OCI-LY3 (cell line): ENCODE data around the gene PFDN5.

ENCODE experiments used
- H2AFZ ChIP-seq: fragments of 200-600, 300-600 bp; shearing (Covaris generic); 2 replicates; pipeline ENCODE4 v1.6.0; 2014; ENCODE audit warnings: antibody characterized with exemption, low read depth, low read length
- H3K27ac ChIP-seq: fragments of 200-600, 300-600 bp; sonication (generic); 2 replicates; pipeline ENCODE4 v1.5.1; 2014; ENCODE audit warnings: mild to moderate bottlenecking, low read length, moderate library complexity, mixed read lengths
- H3K27me3 ChIP-seq: fragments of 200-600, 300-600 bp; sonication (generic); 2 replicates; pipeline ENCODE4 v1.6.1; 2014; ENCODE audit warnings: low read depth, low read length, mixed read lengths
- H3K36me3 ChIP-seq: fragments of 200-600, 300-600 bp; sonication (generic); replicated peaks from 2 replicates; pipeline ENCODE3; 2014; ENCODE audit warnings: low read depth, low read length, mixed read lengths
- H3K4me1 ChIP-seq: fragments of 300-600, 200-600 bp; sonication (generic); 2 replicates; pipeline ENCODE4 v1.6.1; 2014; ENCODE audit warnings: low read length, mixed read lengths
- H3K4me2 ChIP-seq: fragments of 200-600, 300-600 bp; sonication (generic); 2 replicates; pipeline ENCODE4 v1.6.1; 2014; ENCODE audit warnings: low read length, mixed read lengths
- H3K4me3 ChIP-seq: fragments of 300-600, 200-600 bp; sonication (generic); 2 replicates; pipeline ENCODE4 v1.5.1; 2014; ENCODE audit warnings: antibody characterized with exemption, mild to moderate bottlenecking, low read length, moderate library complexity
- H3K79me2 ChIP-seq: fragments of 300-600, 200-600 bp; shearing (Covaris generic); 2 replicates; pipeline ENCODE4 v1.6.1; 2014; ENCODE audit warnings: mild to moderate bottlenecking, low read length, mixed read lengths
- H3K9ac ChIP-seq: fragments of 300-600, 200-600 bp; shearing (Covaris generic); 2 replicates; pipeline ENCODE4 v1.6.0; 2014; ENCODE audit warnings: mild to moderate bottlenecking, low read length, moderate library complexity
- H3K9me3 ChIP-seq: fragments of 200-600, 300-600 bp; shearing (Covaris generic); 2 replicates; pipeline ENCODE4 v1.6.1; 2014; ENCODE audit warnings: low read length, mixed read lengths; ENCODE audit not compliant: insufficient read depth
- H4K20me1 ChIP-seq: fragments of 200-600, 300-600 bp; sonication (generic); 2 replicates; pipeline ENCODE4 v1.6.1; 2016; ENCODE audit warnings: low read length, mixed read lengths; ENCODE audit not compliant: insufficient read depth
- EZH2phosphoT487 ChIP-seq: fragments of 200-600 bp; shearing (Covaris generic); IDR thresholded peaks from 2 replicates; pipeline ENCODE4 v1.6.1; 2018; ENCODE audit warnings: antibody characterized with exemption, mixed run types, low read depth
- TF ChIP-seq, protein P1 (sequence below): fragments of 200-600, 300-600 bp; sonication (generic); IDR thresholded peaks from 2 replicates; pipeline ENCODE4 v1.5.1; 2014; ENCODE audit warnings: antibody characterized with exemption, low read length, low read depth

The PFDN5 gene

DNA sequence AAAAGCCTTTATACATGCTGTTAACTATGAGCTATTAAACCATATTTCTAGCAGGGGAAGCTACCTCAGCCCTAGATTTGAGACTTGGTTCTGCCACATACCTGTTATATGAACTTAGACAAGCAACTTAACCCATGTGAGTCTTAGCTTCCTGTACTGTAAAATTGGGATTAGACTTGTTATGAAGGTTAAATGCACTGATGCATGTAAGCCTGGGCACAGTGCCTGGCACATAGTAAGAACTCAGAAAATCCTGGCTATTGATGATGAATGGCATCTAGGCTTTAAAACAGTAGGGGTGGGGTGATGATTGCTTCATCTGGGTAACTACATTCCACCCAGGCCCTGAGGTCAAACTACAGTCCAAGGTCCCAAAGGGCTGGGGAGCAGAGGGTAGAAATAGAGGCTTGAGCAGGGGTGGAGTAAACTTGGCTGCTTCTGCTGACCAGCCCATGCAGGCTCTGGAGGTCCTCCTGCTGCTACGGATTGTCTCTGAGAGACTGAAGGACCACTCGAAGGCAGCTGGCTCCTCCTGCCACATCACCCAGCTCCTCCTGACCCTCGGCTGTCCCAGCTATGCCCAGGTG lies 16.0 kb upstream of the PFDN5 start:
- Histone ChIP-seq H3K27me3 (no peaks in the 10 kb centered on the region), H3K36me3 (peaks cover 58% of the 10 kb centered on the region), H3K4me1 (no peaks in the 10 kb centered on the region), H4K20me1 (no peaks in the 10 kb centered on the region), H3K9me3 (no peaks in the 10 kb centered on the region), H2AFZ (no peak overlapping the region), H3K9ac (no peak overlapping the region), H3K79me2 (no peaks in the 10 kb centered on the region), H3K27ac (no peak overlapping the region), H3K4me2 (no peak overlapping the region), H3K4me3 (no peak overlapping the region)
- TF ChIP-seq EZH2phosphoT487: no peak

GRCh38 chr12:53279888-53280498 lies 15.3 kb upstream of the PFDN5 start:
- TF ChIP-seq EZH2phosphoT487: no peak
- Histone ChIP-seq H3K4me1 (no peaks in the 10 kb centered on the region), H3K36me3 (peaks cover 56% of the 10 kb centered on the region), H3K9ac (no peak overlapping the region), H4K20me1 (no peaks in the 10 kb centered on the region), H3K79me2 (no peaks in the 10 kb centered on the region), H3K9me3 (no peaks in the 10 kb centered on the region), H3K4me2 (no peak overlapping the region), H3K4me3 (no peak overlapping the region), H3K27me3 (no peaks in the 10 kb centered on the region), H2AFZ (no peak overlapping the region), H3K27ac (no peak overlapping the region)

DNA sequence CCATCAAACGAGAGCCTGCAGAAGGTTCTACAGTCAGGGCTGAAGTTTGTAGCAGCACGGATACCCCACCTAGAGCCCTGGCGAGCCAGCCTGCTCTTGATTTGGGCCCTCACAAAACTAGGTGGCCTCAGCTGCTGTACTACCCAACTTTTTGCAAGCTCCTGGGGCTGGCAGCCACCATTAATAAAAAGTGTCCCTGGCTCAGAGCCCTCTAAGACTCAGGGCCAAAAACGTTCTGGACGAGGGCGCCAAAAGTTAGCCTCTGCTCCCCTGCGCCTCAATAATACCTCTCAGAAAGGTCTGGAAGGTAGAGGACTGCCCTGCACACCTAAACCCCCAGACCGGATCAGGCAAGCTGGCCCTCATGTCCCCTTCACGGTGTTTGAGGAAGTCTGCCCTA lies 8.9 kb upstream of the PFDN5 start:
- no peaks in the 10 kb centered on the region for H3K27me3 ChIP-seq
- H3K9me3 ChIP-seq: no peaks in the 10 kb centered on the region
- H3K9ac ChIP-seq: no peak overlapping the region
- no peak overlapping the region for H2AFZ ChIP-seq
- TF ChIP-seq, protein P1, sequence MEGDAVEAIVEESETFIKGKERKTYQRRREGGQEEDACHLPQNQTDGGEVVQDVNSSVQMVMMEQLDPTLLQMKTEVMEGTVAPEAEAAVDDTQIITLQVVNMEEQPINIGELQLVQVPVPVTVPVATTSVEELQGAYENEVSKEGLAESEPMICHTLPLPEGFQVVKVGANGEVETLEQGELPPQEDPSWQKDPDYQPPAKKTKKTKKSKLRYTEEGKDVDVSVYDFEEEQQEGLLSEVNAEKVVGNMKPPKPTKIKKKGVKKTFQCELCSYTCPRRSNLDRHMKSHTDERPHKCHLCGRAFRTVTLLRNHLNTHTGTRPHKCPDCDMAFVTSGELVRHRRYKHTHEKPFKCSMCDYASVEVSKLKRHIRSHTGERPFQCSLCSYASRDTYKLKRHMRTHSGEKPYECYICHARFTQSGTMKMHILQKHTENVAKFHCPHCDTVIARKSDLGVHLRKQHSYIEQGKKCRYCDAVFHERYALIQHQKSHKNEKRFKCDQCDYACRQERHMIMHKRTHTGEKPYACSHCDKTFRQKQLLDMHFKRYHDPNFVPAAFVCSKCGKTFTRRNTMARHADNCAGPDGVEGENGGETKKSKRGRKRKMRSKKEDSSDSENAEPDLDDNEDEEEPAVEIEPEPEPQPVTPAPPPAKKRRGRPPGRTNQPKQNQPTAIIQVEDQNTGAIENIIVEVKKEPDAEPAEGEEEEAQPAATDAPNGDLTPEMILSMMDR: no peak
- TF ChIP-seq EZH2phosphoT487: no peak
- H3K27ac ChIP-seq: no peak overlapping the region
- H3K4me2 ChIP-seq: no peak overlapping the region
- peaks cover 61% of the 10 kb centered on the region for H3K36me3 ChIP-seq
- H4K20me1 ChIP-seq: no peaks in the 10 kb centered on the region
- no peak overlapping the region for H3K4me3 ChIP-seq
- no peaks in the 10 kb centered on the region for H3K4me1 ChIP-seq
- H3K79me2 ChIP-seq: no peaks in the 10 kb centered on the region

GRCh38 chr12:53287741-53288216 lies 7.6 kb upstream of the PFDN5 start:
- H3K27me3 ChIP-seq: no peaks in the 10 kb centered on the region
- peaks cover 64% of the 10 kb centered on the region for H3K36me3 ChIP-seq
- no peak overlapping the region for H3K4me3 ChIP-seq
- no peak for TF ChIP-seq EZH2phosphoT487
- TF ChIP-seq, protein P1: peak; percentile 77
- no peaks in the 10 kb centered on the region for H4K20me1 ChIP-seq
- H3K79me2 ChIP-seq: no peaks in the 10 kb centered on the region
- H3K4me1 ChIP-seq: no peaks in the 10 kb centered on the region
- no peak overlapping the region for H3K9ac ChIP-seq
- H3K27ac ChIP-seq: no peak overlapping the region
- H3K4me2 ChIP-seq: no peak overlapping the region
- no peak overlapping the region for H2AFZ ChIP-seq
- H3K9me3 ChIP-seq: no peaks in the 10 kb centered on the region

DNA sequence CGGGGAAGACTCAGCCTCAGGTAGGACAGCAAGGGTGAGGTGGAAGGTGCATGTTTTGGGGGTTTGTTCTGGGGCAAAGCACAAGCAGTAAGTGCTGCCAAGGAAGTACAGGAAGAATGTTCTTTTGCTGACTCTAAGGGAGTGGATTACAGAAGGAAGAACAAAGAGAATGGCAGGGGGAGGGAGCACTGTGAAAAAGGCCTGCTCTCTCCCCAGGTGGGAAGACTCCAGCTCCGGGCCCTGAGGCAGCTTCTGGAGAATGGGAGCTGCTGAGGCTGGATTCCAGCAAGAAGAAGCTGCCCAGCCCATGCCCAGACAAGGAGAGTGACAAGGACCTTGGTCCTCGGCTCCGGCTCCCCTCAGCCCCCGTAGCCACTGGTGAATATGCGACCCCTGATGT lies 7.0 kb upstream of the PFDN5 start:
- Histone ChIP-seq H4K20me1 (no peaks in the 10 kb centered on the region), H2AFZ (no peak overlapping the region), H3K4me2 (no peak overlapping the region), H3K9me3 (no peaks in the 10 kb centered on the region), H3K27ac (no peak overlapping the region), H3K4me3 (no peak overlapping the region), H3K4me1 (no peaks in the 10 kb centered on the region), H3K36me3 (peaks cover 64% of the 10 kb centered on the region), H3K79me2 (no peaks in the 10 kb centered on the region), H3K9ac (no peak overlapping the region), H3K27me3 (no peaks in the 10 kb centered on the region)
- no peak for TF ChIP-seq EZH2phosphoT487
- TF ChIP-seq, protein P1: no peak
